ENCODE data around the gene DOCK10.

- TF ChIP-seq CTCF (IDR thresholded peaks at IDR 0.05): no peak
- TF ChIP-seq POLR2A (IDR thresholded peaks at IDR 0.05): no peak
These were observed 22.7 kb upstream of the DOCK10 start for GRCh38 chr2:225064928-225065327.

All from heart left ventricle (tissue), 13 donors.